ENCODE measurements around the gene FUT8.

GRCh38 chr14:65373671-65374039 lies 38.9 kb upstream of the FUT8 start:
- TF ChIP-seq, protein P1, sequence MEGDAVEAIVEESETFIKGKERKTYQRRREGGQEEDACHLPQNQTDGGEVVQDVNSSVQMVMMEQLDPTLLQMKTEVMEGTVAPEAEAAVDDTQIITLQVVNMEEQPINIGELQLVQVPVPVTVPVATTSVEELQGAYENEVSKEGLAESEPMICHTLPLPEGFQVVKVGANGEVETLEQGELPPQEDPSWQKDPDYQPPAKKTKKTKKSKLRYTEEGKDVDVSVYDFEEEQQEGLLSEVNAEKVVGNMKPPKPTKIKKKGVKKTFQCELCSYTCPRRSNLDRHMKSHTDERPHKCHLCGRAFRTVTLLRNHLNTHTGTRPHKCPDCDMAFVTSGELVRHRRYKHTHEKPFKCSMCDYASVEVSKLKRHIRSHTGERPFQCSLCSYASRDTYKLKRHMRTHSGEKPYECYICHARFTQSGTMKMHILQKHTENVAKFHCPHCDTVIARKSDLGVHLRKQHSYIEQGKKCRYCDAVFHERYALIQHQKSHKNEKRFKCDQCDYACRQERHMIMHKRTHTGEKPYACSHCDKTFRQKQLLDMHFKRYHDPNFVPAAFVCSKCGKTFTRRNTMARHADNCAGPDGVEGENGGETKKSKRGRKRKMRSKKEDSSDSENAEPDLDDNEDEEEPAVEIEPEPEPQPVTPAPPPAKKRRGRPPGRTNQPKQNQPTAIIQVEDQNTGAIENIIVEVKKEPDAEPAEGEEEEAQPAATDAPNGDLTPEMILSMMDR (IDR thresholded peaks at IDR 0.05 in 2 of 3, conservative IDR thresholded peaks at IDR 0.05 in 1 of 3; ENCODE audit: borderline replicate concordance in 1 of 3, insufficient read depth in 1 of 3, low read depth in 2 of 3, low read length in 2 of 3) = no peak
- TF ChIP-seq SRF (IDR thresholded peaks at IDR 0.05; ENCODE audit: low read depth) (no peak), POLR2AphosphoS5 (IDR thresholded peaks at IDR 0.05; ENCODE audit: low read depth, low read length) (no peak), POLR2A (IDR thresholded peaks at IDR 0.05; ENCODE audit: borderline replicate concordance, extremely low read depth, insufficient read depth, insufficient read length) (no peak), JUND (IDR thresholded peaks at IDR 0.05) (no peak), ELF1 (IDR thresholded peaks at IDR 0.05; ENCODE audit: borderline replicate concordance, low read depth) (no peak), EZH2 (IDR thresholded peaks at IDR 0.05) (no peak), CEBPB (IDR thresholded peaks at IDR 0.05; ENCODE audit: low read depth) (no peak), ZFX (IDR thresholded peaks at IDR 0.05) (no peak), SP1 (IDR thresholded peaks at IDR 0.05; ENCODE audit: low read depth) (no peak), ZNF274 (IDR thresholded peaks at IDR 0.05; ENCODE audit: low read depth, low read length) (no peak), EZH2phosphoT487 (IDR thresholded peaks at IDR 0.05; ENCODE audit: borderline replicate concordance) (no peak)
- TF ChIP-seq, protein P2, sequence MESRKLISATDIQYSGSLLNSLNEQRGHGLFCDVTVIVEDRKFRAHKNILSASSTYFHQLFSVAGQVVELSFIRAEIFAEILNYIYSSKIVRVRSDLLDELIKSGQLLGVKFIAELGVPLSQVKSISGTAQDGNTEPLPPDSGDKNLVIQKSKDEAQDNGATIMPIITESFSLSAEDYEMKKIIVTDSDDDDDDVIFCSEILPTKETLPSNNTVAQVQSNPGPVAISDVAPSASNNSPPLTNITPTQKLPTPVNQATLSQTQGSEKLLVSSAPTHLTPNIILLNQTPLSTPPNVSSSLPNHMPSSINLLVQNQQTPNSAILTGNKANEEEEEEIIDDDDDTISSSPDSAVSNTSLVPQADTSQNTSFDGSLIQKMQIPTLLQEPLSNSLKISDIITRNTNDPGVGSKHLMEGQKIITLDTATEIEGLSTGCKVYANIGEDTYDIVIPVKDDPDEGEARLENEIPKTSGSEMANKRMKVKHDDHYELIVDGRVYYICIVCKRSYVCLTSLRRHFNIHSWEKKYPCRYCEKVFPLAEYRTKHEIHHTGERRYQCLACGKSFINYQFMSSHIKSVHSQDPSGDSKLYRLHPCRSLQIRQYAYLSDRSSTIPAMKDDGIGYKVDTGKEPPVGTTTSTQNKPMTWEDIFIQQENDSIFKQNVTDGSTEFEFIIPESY (IDR thresholded peaks at IDR 0.05; ENCODE audit: extremely low read depth, insufficient replicate concordance, low read length) = no peak
- TF ChIP-seq, protein P3, sequence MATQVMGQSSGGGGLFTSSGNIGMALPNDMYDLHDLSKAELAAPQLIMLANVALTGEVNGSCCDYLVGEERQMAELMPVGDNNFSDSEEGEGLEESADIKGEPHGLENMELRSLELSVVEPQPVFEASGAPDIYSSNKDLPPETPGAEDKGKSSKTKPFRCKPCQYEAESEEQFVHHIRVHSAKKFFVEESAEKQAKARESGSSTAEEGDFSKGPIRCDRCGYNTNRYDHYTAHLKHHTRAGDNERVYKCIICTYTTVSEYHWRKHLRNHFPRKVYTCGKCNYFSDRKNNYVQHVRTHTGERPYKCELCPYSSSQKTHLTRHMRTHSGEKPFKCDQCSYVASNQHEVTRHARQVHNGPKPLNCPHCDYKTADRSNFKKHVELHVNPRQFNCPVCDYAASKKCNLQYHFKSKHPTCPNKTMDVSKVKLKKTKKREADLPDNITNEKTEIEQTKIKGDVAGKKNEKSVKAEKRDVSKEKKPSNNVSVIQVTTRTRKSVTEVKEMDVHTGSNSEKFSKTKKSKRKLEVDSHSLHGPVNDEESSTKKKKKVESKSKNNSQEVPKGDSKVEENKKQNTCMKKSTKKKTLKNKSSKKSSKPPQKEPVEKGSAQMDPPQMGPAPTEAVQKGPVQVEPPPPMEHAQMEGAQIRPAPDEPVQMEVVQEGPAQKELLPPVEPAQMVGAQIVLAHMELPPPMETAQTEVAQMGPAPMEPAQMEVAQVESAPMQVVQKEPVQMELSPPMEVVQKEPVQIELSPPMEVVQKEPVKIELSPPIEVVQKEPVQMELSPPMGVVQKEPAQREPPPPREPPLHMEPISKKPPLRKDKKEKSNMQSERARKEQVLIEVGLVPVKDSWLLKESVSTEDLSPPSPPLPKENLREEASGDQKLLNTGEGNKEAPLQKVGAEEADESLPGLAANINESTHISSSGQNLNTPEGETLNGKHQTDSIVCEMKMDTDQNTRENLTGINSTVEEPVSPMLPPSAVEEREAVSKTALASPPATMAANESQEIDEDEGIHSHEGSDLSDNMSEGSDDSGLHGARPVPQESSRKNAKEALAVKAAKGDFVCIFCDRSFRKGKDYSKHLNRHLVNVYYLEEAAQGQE (IDR thresholded peaks at IDR 0.05; ENCODE audit: low read depth) = no peak

Measured in HCT116 (cell line).